HepG2 (cell line): ENCODE data around the gene HEXIM1. TPM values are rescaled to one million over a fixed set of nuclear protein-coding genes. Genes with fewer than 3 reads are reported as not detected.

Experiments used
- CERS6 ChIP-seq: sonication (generic); formaldehyde crosslinking; IDR thresholded peaks from 2 replicates; pipeline ENCODE4 v1.5.0; 2020; ENCODE audit warnings: missing genetic modification reagents
- GFI1 ChIP-seq: sonication (generic); formaldehyde crosslinking; IDR thresholded peaks from 2 replicates; pipeline ENCODE4 v1.5.0; 2020; ENCODE audit warnings: missing genetic modification reagents, mild to moderate bottlenecking, borderline replicate concordance
- KMT2B ChIP-seq: IDR thresholded peaks from 2 replicates; pipeline ENCODE4 v1.6.1; 2016; ENCODE audit warnings: missing genetic modification reagents, missing compliant biosample characterization
- MIXL1 ChIP-seq: IDR thresholded peaks from 2 replicates; pipeline ENCODE4 v1.6.1; 2016
- NONO ChIP-seq, 2 experiments: fragments of 450-650 bp in 1 of 2; sonication (generic) in 1 of 2; formaldehyde crosslinking in 1 of 2; IDR thresholded peaks in 1 of 2; conservative IDR thresholded peaks in 1 of 2; 2 replicates each; pipeline versions ENCODE4 v1.6.1 to v1.8.0; 2017 to 2022; ENCODE audit warnings: mild to moderate bottlenecking in 1 of 2, missing genetic modification reagents in 1 of 2, moderate library complexity in 1 of 2
- TCF12 ChIP-seq, 2 experiments: fragments of 450-650 bp in 1 of 2; sonication (generic) in 1 of 2; formaldehyde crosslinking in 1 of 2; IDR thresholded peaks; 2 replicates each; pipeline versions ENCODE4 v1.6.1 to v1.8.0; 2017 to 2022; ENCODE audit warnings: antibody characterized with exemption in 1 of 2, mild to moderate bottlenecking in 1 of 2, missing genetic modification reagents in 1 of 2, moderate library complexity in 1 of 2
- TCF7L2 ChIP-seq: IDR thresholded peaks from 2 replicates; pipeline ENCODE4 v1.6.1; 2011; ENCODE audit warnings: mild to moderate bottlenecking, low read depth, low read length, moderate library complexity
- XRCC5 ChIP-seq: fragments of 200-400 bp; formaldehyde crosslinking; optimal IDR thresholded peaks from 2 replicates; pipeline ENCODE3; 2017; ENCODE audit warnings: mild to moderate bottlenecking, low read length
- ZFP82 ChIP-seq: sonication (generic); formaldehyde crosslinking; IDR thresholded peaks from 2 replicates; pipeline ENCODE4 v1.5.1; 2020; ENCODE audit warnings: mild to moderate bottlenecking, missing genetic modification reagents, borderline replicate concordance
- ZNF121 ChIP-seq: sonication (generic); formaldehyde crosslinking; IDR thresholded peaks from 2 replicates; pipeline ENCODE4 v1.5.0; 2020; ENCODE audit warnings: mild to moderate bottlenecking, missing genetic modification reagents
- ZNF468 ChIP-seq: sonication (generic); formaldehyde crosslinking; IDR thresholded peaks from 2 replicates; pipeline ENCODE4 v1.8.0; 2022; ENCODE audit warnings: mild to moderate bottlenecking, moderate library complexity, missing genetic modification reagents
- ZNF839 ChIP-seq: sonication (generic); formaldehyde crosslinking; IDR thresholded peaks from 2 replicates; pipeline ENCODE4 v1.4.0; 2020; ENCODE audit warnings: missing genetic modification reagents, mild to moderate bottlenecking, borderline replicate concordance
- ZNF891 ChIP-seq: sonication (generic); formaldehyde crosslinking; IDR thresholded peaks from 2 replicates; pipeline ENCODE4 v1.5.0; 2020; ENCODE audit warnings: mild to moderate bottlenecking, missing genetic modification reagents
- ZSCAN25 ChIP-seq: sonication (generic); formaldehyde crosslinking; IDR thresholded peaks from 2 replicates; pipeline ENCODE4 v1.8.0; 2022; ENCODE audit warnings: mild to moderate bottlenecking, missing genetic modification reagents
- polyA plus RNA-seq, 8 experiments: library from polyadenylated mRNA; depleted of rRNA in 3 of 8; stranded (reverse) in 7 of 8; unstranded in 1 of 8; fragments of >200 nt; fragmentation: Illumina TruSeq in 4 of 8; extraction: Trizol in 4 of 8; gene quantifications; 2 replicates each; pipeline versions ENCODE4 v1.2.1 to v1.2.3, GENCODE V29; 2011 to 2016; ENCODE audit warnings: low read depth in 4 of 8, missing spikeins in 1 of 8, mixed read lengths in 1 of 8; ENCODE audit not compliant: insufficient read depth in 1 of 8
- total RNA-seq, 5 experiments: library from RNA; depleted of rRNA; stranded (reverse); fragments of >200 nt; fragmentation: Illumina TruSeq; extraction: Trizol; gene quantifications; 2 replicates each; pipeline ENCODE4 v1.2.3, GENCODE V29; 2016; ENCODE audit warnings: low read depth in 1 of 5
- TF ChIP-seq, protein P1 (sequence below): sonication (generic); formaldehyde crosslinking; IDR thresholded peaks from 2 replicates; pipeline ENCODE4 v1.8.0; 2022; ENCODE audit warnings: missing genetic modification reagents, mild to moderate bottlenecking, moderate library complexity, borderline replicate concordance
- TF ChIP-seq, protein P2 (sequence below): sonication (generic); formaldehyde crosslinking; IDR thresholded peaks from 2 replicates; pipeline ENCODE4 v1.8.0; 2022; ENCODE audit warnings: missing genetic modification reagents, mild to moderate bottlenecking, borderline replicate concordance
- TF ChIP-seq, protein P3 (sequence below): sonication (generic); formaldehyde crosslinking; IDR thresholded peaks from 2 replicates; pipeline ENCODE4 v1.8.1; 2023; ENCODE audit warnings: mild to moderate bottlenecking, missing genetic modification reagents, borderline replicate concordance
- TF ChIP-seq, protein P4 (sequence below): sonication (generic); formaldehyde crosslinking; IDR thresholded peaks from 2 replicates; pipeline ENCODE4 v1.4.0; 2020; ENCODE audit warnings: missing genetic modification reagents

Gene HEXIM1
- total and polyA plus RNA-seq, 2 of the 13 experiments (the other 11 are each of a cell fraction or from before 2014, with no cell fraction given), result 10.5 to 16.6 TPM

GRCh38 chr17:45135192-45135977, 12.9 kb upstream of the HEXIM1 start, which contains the start of gene ACBD4 (continued):
- TF ChIP-seq ZFP82 (CRISPR knock-in tag), result peak; percentile 96
- TF ChIP-seq XRCC5, result peak; percentile 99
- TF ChIP-seq ZNF891 (CRISPR knock-in tag), result peak; percentile 33; the same call in 1 of the 2 replicates
- peak; percentile 95 for TF ChIP-seq MIXL1
- no peak for TF ChIP-seq CERS6
- TF ChIP-seq, protein P1, sequence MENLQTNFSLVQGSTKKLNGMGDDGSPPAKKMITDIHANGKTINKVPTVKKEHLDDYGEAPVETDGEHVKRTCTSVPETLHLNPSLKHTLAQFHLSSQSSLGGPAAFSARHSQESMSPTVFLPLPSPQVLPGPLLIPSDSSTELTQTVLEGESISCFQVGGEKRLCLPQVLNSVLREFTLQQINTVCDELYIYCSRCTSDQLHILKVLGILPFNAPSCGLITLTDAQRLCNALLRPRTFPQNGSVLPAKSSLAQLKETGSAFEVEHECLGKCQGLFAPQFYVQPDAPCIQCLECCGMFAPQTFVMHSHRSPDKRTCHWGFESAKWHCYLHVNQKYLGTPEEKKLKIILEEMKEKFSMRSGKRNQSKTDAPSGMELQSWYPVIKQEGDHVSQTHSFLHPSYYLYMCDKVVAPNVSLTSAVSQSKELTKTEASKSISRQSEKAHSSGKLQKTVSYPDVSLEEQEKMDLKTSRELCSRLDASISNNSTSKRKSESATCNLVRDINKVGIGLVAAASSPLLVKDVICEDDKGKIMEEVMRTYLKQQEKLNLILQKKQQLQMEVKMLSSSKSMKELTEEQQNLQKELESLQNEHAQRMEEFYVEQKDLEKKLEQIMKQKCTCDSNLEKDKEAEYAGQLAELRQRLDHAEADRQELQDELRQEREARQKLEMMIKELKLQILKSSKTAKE (CRISPR knock-in tag), result no peak
- peak; percentile 82 for TF ChIP-seq ZSCAN25 (CRISPR knock-in tag)
- TF ChIP-seq ZNF839 (CRISPR knock-in tag), result peak; percentile 90
- TF ChIP-seq, protein P2, sequence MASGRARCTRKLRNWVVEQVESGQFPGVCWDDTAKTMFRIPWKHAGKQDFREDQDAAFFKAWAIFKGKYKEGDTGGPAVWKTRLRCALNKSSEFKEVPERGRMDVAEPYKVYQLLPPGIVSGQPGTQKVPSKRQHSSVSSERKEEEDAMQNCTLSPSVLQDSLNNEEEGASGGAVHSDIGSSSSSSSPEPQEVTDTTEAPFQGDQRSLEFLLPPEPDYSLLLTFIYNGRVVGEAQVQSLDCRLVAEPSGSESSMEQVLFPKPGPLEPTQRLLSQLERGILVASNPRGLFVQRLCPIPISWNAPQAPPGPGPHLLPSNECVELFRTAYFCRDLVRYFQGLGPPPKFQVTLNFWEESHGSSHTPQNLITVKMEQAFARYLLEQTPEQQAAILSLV (CRISPR knock-in tag), result no peak
- no peak for TF ChIP-seq TCF7L2
- TF ChIP-seq NONO (IDR thresholded peaks at IDR 0.05), result no peak
- peak; percentile 86; the same call in 1 of the 2 replicates for TF ChIP-seq NONO (CRISPR knock-in tag; conservative IDR thresholded peaks at IDR 0.05)
- TF ChIP-seq ZNF468 (CRISPR knock-in tag), result 0 out of 2 replicates have a peak, but pooled peaks have one; percentile 77
- TF ChIP-seq GFI1 (CRISPR knock-in tag), result peak; percentile 69; the same call in 1 of the 2 replicates
- TF ChIP-seq, protein P3, sequence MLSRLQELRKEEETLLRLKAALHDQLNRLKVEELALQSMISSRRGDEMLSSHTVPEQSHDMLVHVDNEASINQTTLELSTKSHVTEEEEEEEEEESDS (CRISPR knock-in tag), result peak; percentile 97; the same call in 1 of the 2 replicates
- TF ChIP-seq KMT2B (CRISPR knock-in tag), result peak; percentile 68; the same call in 1 of the 2 replicates
- no peak for TF ChIP-seq TCF12 (IDR thresholded peaks at IDR 0.05)
- no peak for TF ChIP-seq TCF12 (CRISPR knock-in tag; IDR thresholded peaks at IDR 0.05)
- TF ChIP-seq, protein P4, sequence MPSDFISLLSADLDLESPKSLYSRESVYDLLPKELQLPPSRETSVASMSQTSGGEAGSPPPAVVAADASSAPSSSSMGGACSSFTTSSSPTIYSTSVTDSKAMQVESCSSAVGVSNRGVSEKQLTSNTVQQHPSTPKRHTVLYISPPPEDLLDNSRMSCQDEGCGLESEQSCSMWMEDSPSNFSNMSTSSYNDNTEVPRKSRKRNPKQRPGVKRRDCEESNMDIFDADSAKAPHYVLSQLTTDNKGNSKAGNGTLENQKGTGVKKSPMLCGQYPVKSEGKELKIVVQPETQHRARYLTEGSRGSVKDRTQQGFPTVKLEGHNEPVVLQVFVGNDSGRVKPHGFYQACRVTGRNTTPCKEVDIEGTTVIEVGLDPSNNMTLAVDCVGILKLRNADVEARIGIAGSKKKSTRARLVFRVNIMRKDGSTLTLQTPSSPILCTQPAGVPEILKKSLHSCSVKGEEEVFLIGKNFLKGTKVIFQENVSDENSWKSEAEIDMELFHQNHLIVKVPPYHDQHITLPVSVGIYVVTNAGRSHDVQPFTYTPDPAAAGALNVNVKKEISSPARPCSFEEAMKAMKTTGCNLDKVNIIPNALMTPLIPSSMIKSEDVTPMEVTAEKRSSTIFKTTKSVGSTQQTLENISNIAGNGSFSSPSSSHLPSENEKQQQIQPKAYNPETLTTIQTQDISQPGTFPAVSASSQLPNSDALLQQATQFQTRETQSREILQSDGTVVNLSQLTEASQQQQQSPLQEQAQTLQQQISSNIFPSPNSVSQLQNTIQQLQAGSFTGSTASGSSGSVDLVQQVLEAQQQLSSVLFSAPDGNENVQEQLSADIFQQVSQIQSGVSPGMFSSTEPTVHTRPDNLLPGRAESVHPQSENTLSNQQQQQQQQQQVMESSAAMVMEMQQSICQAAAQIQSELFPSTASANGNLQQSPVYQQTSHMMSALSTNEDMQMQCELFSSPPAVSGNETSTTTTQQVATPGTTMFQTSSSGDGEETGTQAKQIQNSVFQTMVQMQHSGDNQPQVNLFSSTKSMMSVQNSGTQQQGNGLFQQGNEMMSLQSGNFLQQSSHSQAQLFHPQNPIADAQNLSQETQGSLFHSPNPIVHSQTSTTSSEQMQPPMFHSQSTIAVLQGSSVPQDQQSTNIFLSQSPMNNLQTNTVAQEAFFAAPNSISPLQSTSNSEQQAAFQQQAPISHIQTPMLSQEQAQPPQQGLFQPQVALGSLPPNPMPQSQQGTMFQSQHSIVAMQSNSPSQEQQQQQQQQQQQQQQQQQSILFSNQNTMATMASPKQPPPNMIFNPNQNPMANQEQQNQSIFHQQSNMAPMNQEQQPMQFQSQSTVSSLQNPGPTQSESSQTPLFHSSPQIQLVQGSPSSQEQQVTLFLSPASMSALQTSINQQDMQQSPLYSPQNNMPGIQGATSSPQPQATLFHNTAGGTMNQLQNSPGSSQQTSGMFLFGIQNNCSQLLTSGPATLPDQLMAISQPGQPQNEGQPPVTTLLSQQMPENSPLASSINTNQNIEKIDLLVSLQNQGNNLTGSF (CRISPR knock-in tag), result peak; percentile 76; the same call in 1 of the 2 replicates
- TF ChIP-seq ZNF121 (CRISPR knock-in tag), result peak; percentile 24; the same call in 1 of the 2 replicates
